GM10847 (cell line): ENCODE data around the gene B9D2.

Experiments used
- POLR2A ChIP-seq: IDR thresholded peaks from 2 replicates; pipeline ENCODE4 v1.6.1; 2011; ENCODE audit not compliant: insufficient read length; ENCODE audit errors: extremely low read depth

B9D2 gene

GRCh38 chr19:41398050-41398418 lies 34.1 kb upstream of the B9D2 start:
- TF ChIP-seq POLR2A = no peak

GRCh38 chr19:41397086-41398049 lies 33.4 kb upstream of the B9D2 start, which contains the start of the genes BCKDHA and EXOSC5:
TSS of gene BCKDHA (plus strand) at chr19:41397818. CDS start at chr19:41397828, 10 bp downstream.
TSS of gene EXOSC5 (minus strand) at chr19:41397359. CDS start at chr19:41397328, 31 bp downstream.
- peak; percentile 54 for TF ChIP-seq POLR2A

- no peak for TF ChIP-seq POLR2A
Measured at GRCh38 chr19:41395355-41395754, 31.4 kb upstream of the B9D2 start.

GRCh38 chr19:41392775-41393174 lies 28.8 kb upstream of the B9D2 start:
- TF ChIP-seq POLR2A = no peak

GRCh38 chr19:41391618-41392017 lies 27.7 kb upstream of the B9D2 start:
- TF ChIP-seq POLR2A = no peak

- no peak for TF ChIP-seq POLR2A
Measured at GRCh38 chr19:41386442-41386841, 22.5 kb upstream of the B9D2 start.

- no peak for TF ChIP-seq POLR2A
Measured at GRCh38 chr19:41384351-41384750, 20.4 kb upstream of the B9D2 start.

GRCh38 chr19:41377977-41378709 lies 14.2 kb upstream of the B9D2 start:
- TF ChIP-seq POLR2A = no peak

- TF ChIP-seq POLR2A = no peak
Measured at GRCh38 chr19:41376998-41377365, 13.0 kb upstream of the B9D2 start.

- no peak for TF ChIP-seq POLR2A
Measured at GRCh38 chr19:41376241-41376997, 12.5 kb upstream of the B9D2 start, which contains the start of gene TMEM91. TSS of gene TMEM91 (plus strand) at chr19:41376533. CDS start at chr19:41378310, 1,777 bp downstream.

- TF ChIP-seq POLR2A = no peak
Measured at GRCh38 chr19:41373993-41374392, 10.0 kb upstream of the B9D2 start.

GRCh38 chr19:41372501-41372900 lies 8.6 kb upstream of the B9D2 start:
- no peak for TF ChIP-seq POLR2A

- no peak for TF ChIP-seq POLR2A
Measured at GRCh38 chr19:41371541-41371940, 7.6 kb upstream of the B9D2 start.

GRCh38 chr19:41369769-41370168 lies 5.8 kb upstream of the B9D2 start:
- no peak for TF ChIP-seq POLR2A

GRCh38 chr19:41367848-41368301 lies 3.9 kb upstream of the B9D2 start:
- TF ChIP-seq POLR2A = no peak

- TF ChIP-seq POLR2A = no peak
Measured at GRCh38 chr19:41366089-41366488, 2.1 kb upstream of the B9D2 start.
